Spinal cord (tissue), 10 donors: ENCODE data around the gene SORCS2. TPM values are rescaled to one million over a fixed set of nuclear protein-coding genes. Genes with fewer than 3 reads are reported as not detected.
A peak's percentile ranks its signal among the peaks of the same experiment; 100 is the strongest.

ENCODE experiments used
- DNase-seq, 6 donors: peaks; one replicate each; pipeline versions ENCODE4 v3.0.0 to v3.0.0-alpha.2; 2013 to 2015; ENCODE audit warnings: low spot score in 6 of 6, low read depth in 4 of 6
- H3K27ac ChIP-seq: one replicate; pipeline ENCODE4 v1.5.1; 2013; ENCODE audit warnings: low read depth, low read length, control low read depth
- H3K27me3 ChIP-seq: one replicate; pipeline ENCODE4 v1.6.1; 2013; ENCODE audit warnings: low read length; ENCODE audit not compliant: control insufficient read depth, insufficient read depth
- H3K36me3 ChIP-seq: one replicate; pipeline ENCODE4 v1.6.1; 2013; ENCODE audit warnings: low read length; ENCODE audit not compliant: control insufficient read depth, insufficient read depth
- H3K4me1 ChIP-seq: one replicate; pipeline ENCODE4 v1.6.1; 2013; ENCODE audit warnings: low read length; ENCODE audit not compliant: control insufficient read depth, insufficient read depth
- H3K4me3 ChIP-seq: one replicate; pipeline ENCODE4 v1.5.1; 2013; ENCODE audit warnings: low read depth, low read length, control low read depth
- H3K9me3 ChIP-seq: one replicate; pipeline ENCODE4 v1.6.1; 2013; ENCODE audit warnings: low read length; ENCODE audit not compliant: control insufficient read depth, insufficient read depth
- WGBS: methylation state at CpG from one replicate; pipeline ENCODE4 v1.1.5; 2013; ENCODE audit warnings: missing lambda C conversion rate; ENCODE audit not compliant: insufficient coverage; 5-methylcytosine and 5-hydroxymethylcytosine counted together
- polyA plus RNA-seq, 2 donors: library from polyadenylated mRNA; unstranded; fragments of 120-200 nt; gene quantifications; one replicate each; pipeline ENCODE4 v1.2.1, GENCODE V29; 2013; ENCODE audit not compliant: insufficient read length in 2 of 2
- total RNA-seq, 2 donors: library from RNA; depleted of rRNA in 1 of 2; stranded (reverse); fragments of 120-200 nt in 1 of 2; fragments of >200 nt in 1 of 2; gene quantifications; one replicate each; pipeline versions ENCODE4 v1.2.3 to v1.2.4, GENCODE V29; 2013 to 2014
- donor health status: healthy.

The SORCS2 gene
- total and polyA plus RNA-seq, 4 donors: 7.3 to 24.8 (median 16.5) TPM

DNA sequence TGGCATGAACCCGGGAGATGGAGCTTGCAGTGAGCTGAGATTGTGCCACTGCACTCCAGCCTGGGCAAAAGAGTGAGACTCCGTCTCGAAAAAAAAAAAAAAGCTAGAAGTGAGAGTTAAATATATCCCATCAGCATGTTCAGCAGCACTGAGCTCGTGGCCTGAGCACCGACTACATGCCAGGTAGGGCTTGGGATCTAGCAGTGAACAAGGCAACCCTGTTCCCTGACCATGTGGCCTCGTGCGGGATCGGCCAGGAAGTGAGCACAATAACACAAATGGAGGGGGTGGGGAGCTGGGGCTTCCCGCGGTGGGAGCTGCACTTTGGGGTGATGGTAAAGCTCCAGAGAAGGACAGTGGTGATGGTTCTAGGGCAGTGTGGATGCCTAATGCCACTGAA lies 436.1 kb downstream of the SORCS2 start:
- Histone ChIP-seq H3K4me3 (no peak overlapping the region), H3K27ac (no peak overlapping the region), H3K9me3 (no peaks in the 10 kb centered on the region), H3K4me1 (peaks cover 35% of the 10 kb centered on the region), H3K27me3 (no peaks in the 10 kb centered on the region), H3K36me3 (no peaks in the 10 kb centered on the region)
- DNase-seq: no peak
- 72% methylated on average over 7 of the region's 10 CpGs for WGBS

DNA sequence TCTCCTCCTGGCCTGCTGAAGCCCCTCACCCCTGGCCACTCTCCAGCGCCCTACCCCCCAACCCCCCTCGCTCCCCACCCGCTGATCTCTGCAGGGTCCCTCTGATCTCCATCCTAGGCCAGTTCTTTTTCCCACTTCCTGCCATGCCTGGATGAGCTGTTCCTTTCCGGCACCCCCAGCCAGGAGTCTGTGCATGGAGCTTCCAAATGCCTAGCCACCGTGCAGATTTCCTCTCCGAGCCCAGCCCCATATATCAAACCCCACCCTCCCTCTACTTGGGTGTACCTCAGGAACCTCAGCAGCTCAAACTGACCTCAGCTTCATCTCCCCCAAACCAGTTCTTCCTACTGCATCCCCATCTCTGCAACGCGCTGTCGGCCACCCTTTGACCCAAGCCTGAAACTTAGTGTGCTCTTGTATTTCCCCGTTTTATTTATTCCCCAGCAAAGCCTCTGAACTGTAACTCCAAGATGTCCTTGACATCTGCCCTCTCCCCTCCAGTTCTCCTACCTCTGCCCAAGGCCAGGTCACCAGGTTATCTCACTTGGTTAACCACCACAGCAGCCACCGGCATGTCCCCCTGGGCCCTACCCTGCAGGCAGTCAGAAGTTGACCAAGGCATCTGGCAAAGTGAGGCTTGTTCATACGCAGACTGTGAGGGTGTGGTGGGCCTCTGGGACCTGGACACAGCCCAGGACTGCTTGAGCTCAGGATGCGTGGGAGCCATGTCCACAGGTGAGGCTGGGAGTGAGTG lies 437.3 kb downstream of the SORCS2 start:
- Histone ChIP-seq H3K9me3 (no peaks in the 10 kb centered on the region), H3K27me3 (no peaks in the 10 kb centered on the region), H3K4me3 (no peak overlapping the region), H3K36me3 (no peaks in the 10 kb centered on the region), H3K4me1 (peaks cover 31% of the 10 kb centered on the region), H3K27ac (no peak overlapping the region)
- no peak for DNase-seq
- 81% methylated on average over 13 of the region's 13 CpGs for WGBS

DNA sequence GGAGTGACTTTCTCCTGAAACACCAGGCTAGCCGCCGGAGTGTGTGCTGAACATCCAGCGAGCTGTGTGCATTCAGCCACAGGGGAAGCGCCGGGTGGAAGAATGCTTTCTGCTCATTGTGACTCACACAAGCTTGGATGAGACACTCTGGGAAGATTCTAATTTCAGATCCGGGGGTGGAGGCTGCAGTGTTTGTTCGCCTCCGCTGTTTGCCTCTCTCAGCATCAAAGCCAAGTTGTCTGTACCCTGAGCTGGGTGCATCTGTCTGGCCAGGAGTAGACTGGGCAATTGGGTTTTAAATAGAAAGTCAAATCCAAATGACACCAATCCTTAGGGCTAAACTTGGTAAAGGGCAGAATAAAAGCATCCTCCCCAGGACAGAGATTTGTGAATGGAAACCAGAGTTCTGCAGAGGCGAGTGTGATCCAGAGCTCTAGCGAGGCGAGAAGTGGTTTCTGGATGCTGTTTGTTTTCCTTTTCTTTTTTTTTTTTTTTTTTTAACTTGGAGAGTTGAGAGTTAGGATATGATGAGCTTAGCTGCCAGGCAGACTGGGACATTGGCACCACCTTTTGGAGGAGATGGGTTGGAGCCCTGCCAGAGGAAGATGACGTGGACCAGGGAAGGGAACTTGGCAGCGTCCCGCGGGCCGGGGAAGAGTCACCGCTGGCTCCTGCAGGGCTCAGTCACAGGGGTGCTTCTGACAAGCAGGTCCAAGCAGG lies 438.4 kb downstream of the SORCS2 start:
- 28% methylated on average over 17 of the region's 17 CpGs for WGBS
- H3K4me3 ChIP-seq: no peak overlapping the region

DNA sequence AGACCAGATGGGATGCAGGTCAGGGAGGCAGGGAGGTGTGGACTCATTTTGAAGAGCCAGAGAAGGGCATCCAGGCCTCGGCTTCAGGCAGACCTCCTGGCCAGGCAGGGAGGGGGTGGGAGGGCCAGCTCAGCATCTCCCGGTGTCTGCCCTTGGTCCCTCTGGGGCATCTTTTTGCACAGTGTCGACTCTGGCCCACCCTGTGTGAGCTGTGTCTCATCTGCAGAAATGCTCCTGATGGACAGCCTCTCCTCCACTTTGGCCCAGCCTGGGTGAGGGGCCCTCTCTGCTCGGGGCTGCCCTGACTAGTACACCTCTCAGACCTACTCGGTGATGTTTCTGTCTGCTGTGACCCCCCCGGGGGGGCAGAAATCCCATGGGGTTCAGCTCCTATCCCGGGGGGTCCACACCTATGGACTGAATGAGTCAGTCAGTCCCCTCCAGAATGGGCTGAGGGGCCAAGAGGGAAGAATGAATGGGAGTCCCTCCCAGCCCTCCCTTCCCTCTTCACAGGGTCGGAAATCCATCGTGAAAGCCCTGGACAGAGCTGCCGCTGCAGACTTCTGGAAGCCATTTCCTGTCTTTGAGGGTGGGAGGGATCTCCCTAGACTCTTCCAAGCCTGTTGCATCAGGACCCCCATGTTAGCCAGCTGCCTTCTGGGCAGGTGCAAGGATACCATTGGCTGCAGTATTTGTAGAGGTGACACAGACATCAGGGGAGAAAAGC lies 439.1 kb downstream of the SORCS2 start:
- DNase-seq: no peak
- no peak overlapping the region for H3K27ac ChIP-seq
- peaks cover 4% of the 10 kb centered on the region for H3K27me3 ChIP-seq
- no peak overlapping the region for H3K4me3 ChIP-seq
- no peaks in the 10 kb centered on the region for H3K9me3 ChIP-seq
- 70% methylated on average over 7 of the region's 10 CpGs for WGBS
- no peaks in the 10 kb centered on the region for H3K36me3 ChIP-seq
- H3K4me1 ChIP-seq: peaks cover 31% of the 10 kb centered on the region

More for the DNA sequence above, 438.4 kb downstream of the SORCS2 start:
- H3K27ac ChIP-seq: no peak overlapping the region
- peak in 2 of 6 donors; percentile 78 to 81 for DNase-seq
- no peaks in the 10 kb centered on the region for H3K36me3 ChIP-seq
- peaks cover 26% of the 10 kb centered on the region for H3K4me1 ChIP-seq
- no peaks in the 10 kb centered on the region for H3K9me3 ChIP-seq
- peaks cover 4% of the 10 kb centered on the region for H3K27me3 ChIP-seq

DNA sequence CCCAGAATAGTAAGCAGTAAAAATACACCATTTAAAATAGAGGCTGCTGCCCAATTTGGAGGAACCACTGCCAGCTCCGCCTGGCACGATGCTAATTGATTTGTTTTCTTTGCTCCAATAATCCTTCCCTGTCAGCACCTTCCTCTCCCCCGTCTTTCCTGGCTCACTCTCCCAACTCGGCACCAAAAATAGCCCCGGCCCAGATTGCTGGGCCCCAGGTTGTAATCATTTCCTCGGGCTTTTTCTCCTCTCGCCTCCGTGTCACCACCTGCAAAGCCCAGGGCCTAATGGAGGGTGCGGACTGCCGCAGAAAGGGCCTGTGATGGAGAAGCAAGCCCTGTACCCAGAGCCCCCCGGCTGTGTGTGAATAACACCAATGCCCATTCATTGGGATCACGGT lies 440.0 kb downstream of the SORCS2 start:
- Histone ChIP-seq H3K27ac (no peak overlapping the region), H3K36me3 (no peaks in the 10 kb centered on the region), H3K9me3 (no peaks in the 10 kb centered on the region), H3K4me3 (no peak overlapping the region), H3K27me3 (peaks cover 4% of the 10 kb centered on the region), H3K4me1 (peaks cover 34% of the 10 kb centered on the region)
- WGBS: 53% methylated on average over 11 of the region's 12 CpGs
- peak in 2 of 6 donors; percentile 32 to 91 for DNase-seq

DNA sequence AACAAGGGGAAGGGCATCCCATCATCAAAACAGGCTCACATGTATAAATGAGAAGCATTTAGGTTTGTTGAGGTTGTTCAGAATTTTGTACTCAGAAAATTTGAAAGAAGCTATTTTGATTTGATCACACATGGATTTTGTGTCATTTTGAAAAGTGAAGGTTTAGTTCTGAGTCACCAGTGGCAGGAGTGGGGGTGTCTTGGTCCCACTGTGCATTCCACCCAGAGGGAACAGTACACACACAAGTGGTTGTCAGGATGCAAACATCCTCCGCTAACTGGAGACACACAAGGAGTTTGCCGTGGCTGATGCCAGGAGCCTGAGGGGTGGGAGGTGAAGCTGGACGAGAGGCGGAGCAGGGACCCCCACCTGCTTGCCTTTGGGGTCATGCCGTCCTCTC lies 440.6 kb downstream of the SORCS2 start:
- H3K4me3 ChIP-seq: no peak overlapping the region
- no peaks in the 10 kb centered on the region for H3K9me3 ChIP-seq
- peaks cover 4% of the 10 kb centered on the region for H3K27me3 ChIP-seq
- no peak for DNase-seq
- H3K4me1 ChIP-seq: peaks cover 34% of the 10 kb centered on the region
- no peak overlapping the region for H3K27ac ChIP-seq
- WGBS: 74% methylated on average over 5 of the region's 5 CpGs
- peaks cover 3% of the 10 kb centered on the region for H3K36me3 ChIP-seq

DNA sequence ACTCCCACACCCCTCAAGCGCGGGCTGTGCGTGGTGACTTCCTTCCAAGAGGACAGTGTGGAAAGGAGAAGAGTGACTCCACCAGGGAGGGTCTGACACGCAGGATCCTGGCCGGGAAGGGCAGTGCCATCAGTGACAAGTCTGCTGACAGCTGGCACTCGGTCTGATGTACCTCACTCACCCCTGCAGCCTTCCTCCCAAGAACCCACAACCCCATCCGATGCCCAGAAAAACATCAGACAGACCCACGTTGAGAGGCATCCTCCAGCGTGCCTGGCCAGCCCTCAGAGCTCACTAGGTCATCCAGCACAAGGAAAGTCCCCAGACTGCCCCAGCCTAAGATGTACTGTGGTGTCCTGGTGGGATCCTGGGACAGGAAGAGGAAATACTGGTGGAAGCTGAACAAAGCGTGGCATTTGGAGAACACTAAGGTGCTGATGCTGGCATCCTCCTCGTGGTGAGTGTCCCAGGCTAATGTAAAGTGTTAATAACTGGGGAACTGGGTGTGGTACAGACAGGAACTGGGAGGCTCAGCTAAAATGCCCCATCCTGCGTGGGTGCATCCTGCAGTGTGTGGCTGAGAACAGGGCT lies 442.4 kb downstream of the SORCS2 start:
- 63% methylated on average over 7 of the region's 12 CpGs for WGBS
- H3K9me3 ChIP-seq: no peaks in the 10 kb centered on the region
- peaks cover 13% of the 10 kb centered on the region for H3K36me3 ChIP-seq
- H3K4me3 ChIP-seq: no peak overlapping the region
- peaks cover 4% of the 10 kb centered on the region for H3K27me3 ChIP-seq
- H3K4me1 ChIP-seq: peaks cover 34% of the 10 kb centered on the region
- DNase-seq: no peak
- H3K27ac ChIP-seq: no peak overlapping the region

DNA sequence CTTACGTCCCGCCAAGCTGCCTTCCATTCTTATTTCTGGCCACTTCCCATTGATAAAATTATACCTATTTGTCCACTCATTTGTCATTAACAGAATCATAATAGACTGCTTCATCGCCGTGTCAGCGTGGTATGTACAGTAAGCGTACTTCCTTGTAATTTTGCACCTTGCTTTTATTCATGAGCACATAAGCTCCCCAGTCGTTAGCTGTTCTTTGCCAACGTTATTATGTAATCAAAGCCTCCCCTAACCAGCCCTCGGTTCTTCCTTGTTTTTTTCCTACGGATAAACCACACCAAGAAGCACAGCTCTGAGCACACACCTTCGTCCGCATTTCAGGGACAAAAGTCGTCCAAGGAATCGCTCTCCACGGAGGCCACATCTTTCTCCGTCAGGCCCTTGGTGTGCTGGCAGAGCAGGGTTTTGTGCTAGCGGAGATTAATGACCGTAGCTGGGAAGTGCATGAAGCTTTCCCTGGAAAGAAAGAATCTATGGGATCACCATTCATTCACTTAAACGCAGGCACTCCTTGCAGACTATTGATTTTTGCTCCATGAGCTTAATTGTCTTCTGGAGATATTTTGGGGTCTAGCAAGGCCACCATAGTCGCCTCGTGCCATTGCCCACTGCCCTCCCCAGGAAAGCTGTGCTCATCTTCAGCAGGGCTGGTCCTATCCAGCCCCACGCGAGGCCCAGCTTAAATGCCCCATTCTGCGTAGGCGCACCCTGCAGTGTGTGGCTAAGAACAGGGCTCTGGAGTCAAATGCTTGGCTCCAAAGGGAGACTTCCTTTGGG lies 443.3 kb downstream of the SORCS2 start:
- H3K27me3 ChIP-seq: peaks cover 4% of the 10 kb centered on the region

DNA sequence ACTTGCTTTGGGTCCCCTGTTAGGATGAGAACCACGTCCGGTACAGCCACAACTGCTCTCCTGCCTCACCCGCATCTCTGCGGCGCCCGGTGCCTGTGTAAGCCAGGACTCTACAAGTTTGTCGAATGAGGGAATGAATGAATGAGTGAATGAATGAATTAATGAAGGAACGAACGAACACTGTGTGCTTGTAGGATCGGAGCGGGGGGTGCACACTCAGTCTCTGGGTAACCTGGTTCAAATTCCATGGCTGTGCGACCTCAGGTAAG lies 443.8 kb downstream of the SORCS2 start:
- H3K27me3 ChIP-seq: peaks cover 4% of the 10 kb centered on the region
- DNase-seq: no peak
- no peaks in the 10 kb centered on the region for H3K9me3 ChIP-seq
- peaks cover 13% of the 10 kb centered on the region for H3K36me3 ChIP-seq
- no peak overlapping the region for H3K27ac ChIP-seq
- WGBS: 96% methylated on average over 10 of the region's 12 CpGs
- H3K4me1 ChIP-seq: peaks cover 21% of the 10 kb centered on the region
- H3K4me3 ChIP-seq: no peak overlapping the region

More for the DNA sequence above, 443.3 kb downstream of the SORCS2 start:
- H3K4me1 ChIP-seq: peaks cover 26% of the 10 kb centered on the region
- H3K9me3 ChIP-seq: no peaks in the 10 kb centered on the region
- no peak overlapping the region for H3K27ac ChIP-seq
- WGBS: 65% methylated on average over 13 of the region's 25 CpGs
- H3K4me3 ChIP-seq: no peak overlapping the region
- peaks cover 13% of the 10 kb centered on the region for H3K36me3 ChIP-seq
- peak in 1 of 6 donors; percentile 54 for DNase-seq
